GM18526 (cell line): ENCODE results near the gene NEB.

Experiments used
- POLR2A ChIP-seq: IDR thresholded peaks from 3 replicates; pipeline ENCODE4 v1.6.1; 2011; ENCODE audit not compliant: insufficient read length; ENCODE audit errors: extremely low read depth

Gene NEB

GRCh38 chr2:151549191-151549590 is 185.1 kb downstream of the NEB start:
- TF ChIP-seq POLR2A = no peak

GRCh38 chr2:151544449-151544848 is 189.8 kb downstream of the NEB start:
- TF ChIP-seq POLR2A = no peak

GRCh38 chr2:151543876-151544275 is 190.4 kb downstream of the NEB start:
- no peak for TF ChIP-seq POLR2A

- no peak for TF ChIP-seq POLR2A
Measured at GRCh38 chr2:151534001-151534400, 200.3 kb downstream of the NEB start.

- TF ChIP-seq POLR2A = no peak
Measured at GRCh38 chr2:151533127-151533526, 201.1 kb downstream of the NEB start.

GRCh38 chr2:151526572-151527090 is 207.6 kb downstream of the NEB start:
- TF ChIP-seq POLR2A = no peak

- TF ChIP-seq POLR2A = no peak
Measured at GRCh38 chr2:151525821-151526373, 208.4 kb downstream of the NEB start.

GRCh38 chr2:151523850-151524249 is 210.4 kb downstream of the NEB start:
- no peak for TF ChIP-seq POLR2A

GRCh38 chr2:151522556-151522955 is 211.7 kb downstream of the NEB start:
- no peak for TF ChIP-seq POLR2A

- no peak for TF ChIP-seq POLR2A
Measured at GRCh38 chr2:151520976-151521375, 213.3 kb downstream of the NEB start.

- no peak for TF ChIP-seq POLR2A
Measured at GRCh38 chr2:151518802-151519201, 215.5 kb downstream of the NEB start.

- TF ChIP-seq POLR2A = no peak
Measured at GRCh38 chr2:151508519-151508918, 225.8 kb downstream of the NEB start.

GRCh38 chr2:151506170-151506569 is 228.1 kb downstream of the NEB start:
- no peak for TF ChIP-seq POLR2A

GRCh38 chr2:151498178-151498577 is 236.1 kb downstream of the NEB start:
- TF ChIP-seq POLR2A = no peak

- TF ChIP-seq POLR2A = no peak
Measured at GRCh38 chr2:151491496-151491895, 242.8 kb downstream of the NEB start.

GRCh38 chr2:151490276-151490675 is 244.0 kb downstream of the NEB start:
- no peak for TF ChIP-seq POLR2A

- TF ChIP-seq POLR2A = no peak
Measured at GRCh38 chr2:151486053-151486452, 248.2 kb downstream of the NEB start.
